ENCODE data around the gene GJB4. TPM values are rescaled to one million over a fixed set of nuclear protein-coding genes. Genes with fewer than 3 reads are reported as not detected.
A peak's percentile ranks its signal among the peaks of the same experiment; 100 is the strongest.

GJB4 gene
- polyA plus RNA-seq, 1 donor = 0.25 TPM

- no peak for DNase-seq
Observed at GRCh38 chr1:34778381-34778780, 18.8 kb downstream of the GJB4 start.

GRCh38 chr1:34779005-34779404, 19.5 kb downstream of the GJB4 start:
- DNase-seq = no peak

GRCh38 chr1:34779526-34779925, 20.0 kb downstream of the GJB4 start:
- DNase-seq = no peak

GRCh38 chr1:34779962-34780361, 20.4 kb downstream of the GJB4 start:
- no peak for DNase-seq

- no peak for DNase-seq
Observed at GRCh38 chr1:34780528-34780927, 21.0 kb downstream of the GJB4 start.

GRCh38 chr1:34781071-34781843, 21.7 kb downstream of the GJB4 start, which contains the start of gene GJB3:
Gene GJB3 (plus strand): TSS chr1:34781214. CDS start chr1:34784763, 3,549 bp downstream.
- no peak for DNase-seq

- no peak for DNase-seq
Observed at GRCh38 chr1:34781844-34782391, 22.4 kb downstream of the GJB4 start.

GRCh38 chr1:34784751-34785221, 25.2 kb downstream of the GJB4 start:
- no peak for DNase-seq

- no peak for DNase-seq
Observed at GRCh38 chr1:34785231-34785874, 25.8 kb downstream of the GJB4 start.

GRCh38 chr1:34785875-34786470, 26.4 kb downstream of the GJB4 start:
- no peak for DNase-seq

- DNase-seq = peak; percentile 61
Observed at GRCh38 chr1:34786521-34787325, 27.2 kb downstream of the GJB4 start.

GRCh38 chr1:34787461-34788420, 28.2 kb downstream of the GJB4 start:
- no peak for DNase-seq

- no peak for DNase-seq
Observed at GRCh38 chr1:34790985-34791384, 31.4 kb downstream of the GJB4 start.

GRCh38 chr1:34792424-34792823, 32.9 kb downstream of the GJB4 start:
- no peak for DNase-seq

- DNase-seq = no peak
Observed at GRCh38 chr1:34792868-34793727, 33.6 kb downstream of the GJB4 start, which contains the start of gene GJA4. Gene GJA4 (plus strand): TSS chr1:34792999. CDS start chr1:34794214, 1,215 bp downstream.

GRCh38 chr1:34794001-34794789, 34.7 kb downstream of the GJB4 start:
- DNase-seq = no peak

GRCh38 chr1:34794790-34795180, 35.2 kb downstream of the GJB4 start:
- no peak for DNase-seq

GRCh38 chr1:34795916-34796315, 36.4 kb downstream of the GJB4 start:
- no peak for DNase-seq

GRCh38 chr1:34796990-34797389, 37.5 kb downstream of the GJB4 start:
- DNase-seq = no peak
